Fibroblast of peridontal ligament (primary cell): Measurements from ENCODE around the gene ABI3.
"Not testable (repeated sequence)": the region's sequence is repeated elsewhere in the genome, so short reads cannot be mapped to it uniquely, and the experiment has no call there.

Source experiments
- DNase-seq: peaks from one replicate; pipeline ENCODE4 v3.0.0-alpha.2; 2010; ENCODE audit errors: extremely low read depth

Gene ABI3

GRCh38 chr17:49252148-49252695, 41.7 kb downstream of the ABI3 start:
- DNase-seq = no peak

- DNase-seq = no peak
These were observed 43.6 kb downstream of the ABI3 start for GRCh38 chr17:49254066-49254465.

DNA sequence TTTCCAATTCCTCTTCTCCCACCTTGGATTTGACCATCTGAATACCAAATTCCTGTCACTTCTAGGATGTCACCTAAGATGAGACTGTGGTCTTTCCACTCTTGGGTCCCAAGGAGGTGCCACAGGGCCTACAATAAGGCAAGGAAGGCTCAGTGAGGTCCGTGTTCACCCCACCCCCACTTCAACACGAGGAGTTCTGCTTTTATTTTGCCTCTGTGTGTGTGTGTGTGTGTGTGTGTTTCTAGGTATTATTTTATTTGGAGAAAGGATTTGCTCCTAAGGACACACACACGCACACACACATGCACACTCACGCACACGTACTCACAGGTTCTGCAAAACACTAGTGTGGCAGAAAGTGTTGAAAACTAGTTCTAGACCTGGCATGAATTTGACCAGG, 44.6 kb downstream of the ABI3 start:
- DNase-seq = no peak

- DNase-seq = no peak
These were observed 47.9 kb downstream of the ABI3 start for GRCh38 chr17:49258394-49258793.

DNA sequence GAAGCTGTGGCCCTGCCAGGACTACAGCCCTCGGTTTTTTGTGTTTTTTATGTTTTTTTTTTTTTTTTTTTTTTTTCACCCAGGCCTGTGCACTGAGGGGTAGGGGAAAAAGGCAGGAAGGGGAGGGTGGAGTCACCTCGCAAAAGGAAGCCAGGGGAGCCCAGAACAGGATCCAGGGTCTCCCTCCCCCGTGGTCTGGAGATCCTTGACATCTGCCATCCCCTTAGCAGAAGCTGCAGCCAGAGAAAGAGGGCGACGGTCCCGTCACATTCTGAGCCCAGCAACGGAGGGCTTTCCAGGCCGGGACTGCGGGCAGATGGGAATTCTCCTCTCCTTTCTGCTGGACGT, 49.1 kb downstream of the ABI3 start:
- no peak for DNase-seq

GRCh38 chr17:49260011-49260816, 49.7 kb downstream of the ABI3 start:
- DNase-seq = peak; percentile 82

DNA sequence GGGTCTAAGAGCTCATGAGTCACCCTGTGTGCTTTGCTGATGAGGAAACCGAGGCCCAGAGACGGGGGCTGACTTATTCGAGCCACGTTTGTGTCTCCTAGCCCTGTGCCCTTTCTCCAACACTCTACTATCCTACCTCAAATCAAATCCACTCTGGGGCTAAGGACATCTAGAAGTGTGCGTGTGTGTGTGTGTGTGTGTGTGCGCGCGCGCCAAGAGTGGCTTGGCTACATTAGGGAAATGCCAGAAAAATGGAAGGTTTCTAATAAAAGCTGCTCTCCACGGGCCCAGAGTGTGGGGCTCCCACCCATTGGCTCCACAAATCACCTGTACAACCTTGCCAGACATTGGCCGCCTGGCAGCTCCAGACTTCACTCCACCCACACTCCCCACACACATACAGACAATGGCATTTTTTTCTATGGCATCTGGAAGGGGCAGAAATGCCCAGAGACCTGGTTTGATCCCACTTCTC, 50.3 kb downstream of the ABI3 start:
- no peak for DNase-seq

- not testable (repeated sequence) for DNase-seq
These were observed 51.0 kb downstream of the ABI3 start for GRCh38 chr17:49261540-49261939.

- DNase-seq = no peak
These were observed 55.7 kb downstream of the ABI3 start for GRCh38 chr17:49266233-49266632.

DNA sequence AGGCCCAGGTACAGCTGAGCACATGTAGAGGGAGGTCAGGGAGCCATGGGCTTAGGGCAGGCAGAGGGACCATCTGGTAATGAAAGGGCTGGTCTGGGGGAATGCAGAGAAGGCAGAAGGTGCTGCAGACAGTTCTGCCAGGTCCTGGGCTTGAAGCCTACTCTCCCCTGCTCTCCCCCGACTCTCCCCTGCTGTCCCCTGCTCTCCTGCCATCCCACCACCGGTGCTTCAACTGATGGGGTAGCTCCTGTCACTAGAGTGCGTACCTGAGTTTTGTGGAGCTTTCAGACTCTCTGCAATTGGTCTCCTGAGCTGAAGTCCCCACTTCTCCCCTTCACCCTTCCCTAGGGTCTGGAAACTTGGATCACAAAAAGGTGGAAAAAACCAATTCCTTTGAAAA, 57.4 kb downstream of the ABI3 start:
- no peak for DNase-seq

GRCh38 chr17:49269356-49269755, 58.8 kb downstream of the ABI3 start:
- no peak for DNase-seq
